ENCODE measurements around the gene SEC14L6.
"Not testable (repeated sequence)": the region's sequence is repeated elsewhere in the genome, so short reads cannot be mapped to it uniquely, and the experiment has no call there.

The SEC14L6 gene

DNA sequence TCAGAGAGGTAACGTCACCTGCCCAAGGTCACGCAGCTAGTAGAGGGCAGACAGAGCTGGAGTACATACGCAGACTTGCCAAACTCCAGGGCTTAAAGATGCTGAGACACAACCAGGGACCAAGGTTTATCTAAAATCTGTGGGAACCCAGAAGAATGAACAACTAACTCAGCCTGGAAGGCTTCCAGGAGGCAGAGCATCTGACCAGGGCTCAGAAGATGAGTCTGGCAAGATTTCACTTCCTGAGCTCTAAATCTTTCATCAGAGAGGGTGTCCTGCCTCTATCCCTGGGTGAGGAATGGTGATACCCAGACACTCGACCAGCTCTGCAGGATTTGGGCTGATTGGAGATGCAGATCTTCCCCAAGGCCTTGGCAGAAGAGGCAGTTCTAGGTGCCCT, 18.8 kb upstream of the SEC14L6 start:
- DNase-seq, result no peak

DNA sequence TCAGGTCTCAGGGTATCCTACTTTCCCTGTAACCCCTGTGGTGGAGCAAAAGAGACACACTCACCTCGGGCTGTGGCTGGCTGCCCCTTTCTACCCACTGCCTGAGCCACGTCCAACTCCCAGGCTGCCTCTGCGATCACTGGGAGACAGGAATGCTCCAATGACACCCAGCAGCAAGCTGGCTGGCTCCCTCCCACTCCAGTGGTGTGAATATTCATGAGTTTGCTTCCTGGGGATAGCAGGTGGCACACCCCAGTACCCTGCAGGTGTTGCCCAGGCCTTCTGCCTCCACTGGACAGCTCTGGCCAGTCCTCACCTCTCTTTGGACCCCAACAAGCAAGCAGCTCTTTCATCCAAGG, 18.2 kb upstream of the SEC14L6 start:
- no peak for DNase-seq

DNA sequence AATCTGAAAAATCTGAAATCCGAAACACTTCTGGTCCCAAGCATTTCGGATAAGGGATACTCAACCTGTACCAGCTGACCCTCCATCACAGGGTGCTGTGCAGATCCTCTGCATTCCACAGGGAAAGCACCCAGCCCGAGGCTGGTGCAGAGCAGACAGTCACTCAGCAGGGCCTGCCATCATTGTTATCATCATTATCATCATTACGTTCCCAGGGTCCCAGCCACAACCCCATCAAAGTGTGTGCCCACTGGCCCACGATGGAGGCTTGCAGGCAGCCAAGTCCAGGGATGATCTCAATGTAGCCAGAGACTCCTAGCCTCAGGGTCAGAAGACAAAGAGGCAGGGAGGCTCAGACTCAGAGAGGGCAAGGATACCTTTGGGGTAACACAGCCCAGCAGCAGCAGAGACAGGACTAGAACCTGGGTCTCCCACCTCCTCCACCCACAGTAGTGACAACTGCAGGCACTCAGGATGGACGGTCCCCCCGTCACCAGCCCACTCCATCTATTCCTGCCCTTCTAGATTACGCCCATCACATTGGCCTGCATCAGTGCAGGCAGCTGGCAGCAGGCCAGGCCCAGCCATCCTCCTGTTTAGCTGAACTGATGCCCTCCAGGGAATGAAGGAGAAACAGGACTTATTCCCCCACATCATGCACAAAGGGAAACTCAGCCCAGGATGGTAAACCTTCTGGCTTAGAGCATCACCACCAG, 17.7 kb upstream of the SEC14L6 start:
- no peak for DNase-seq

DNA sequence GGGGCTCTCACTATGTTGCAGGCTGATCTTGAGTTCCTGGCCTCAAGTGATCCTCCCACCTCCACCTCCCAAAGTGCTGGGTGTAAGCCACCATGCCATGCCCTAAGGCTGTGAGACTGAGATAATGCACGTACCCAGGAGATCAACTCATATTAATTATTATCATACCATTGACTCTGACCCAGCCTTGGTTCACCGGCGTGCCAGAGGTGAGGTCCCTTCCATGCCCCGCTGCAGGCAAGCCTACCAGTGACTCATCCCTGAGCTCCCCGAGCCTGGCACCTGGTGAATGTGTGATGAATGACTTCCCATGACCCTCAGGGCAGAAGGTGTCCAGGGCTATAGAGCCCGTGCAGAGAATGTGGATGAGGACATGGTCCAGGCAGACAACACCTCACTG, 15.8 kb upstream of the SEC14L6 start:
- no peak for DNase-seq

DNA sequence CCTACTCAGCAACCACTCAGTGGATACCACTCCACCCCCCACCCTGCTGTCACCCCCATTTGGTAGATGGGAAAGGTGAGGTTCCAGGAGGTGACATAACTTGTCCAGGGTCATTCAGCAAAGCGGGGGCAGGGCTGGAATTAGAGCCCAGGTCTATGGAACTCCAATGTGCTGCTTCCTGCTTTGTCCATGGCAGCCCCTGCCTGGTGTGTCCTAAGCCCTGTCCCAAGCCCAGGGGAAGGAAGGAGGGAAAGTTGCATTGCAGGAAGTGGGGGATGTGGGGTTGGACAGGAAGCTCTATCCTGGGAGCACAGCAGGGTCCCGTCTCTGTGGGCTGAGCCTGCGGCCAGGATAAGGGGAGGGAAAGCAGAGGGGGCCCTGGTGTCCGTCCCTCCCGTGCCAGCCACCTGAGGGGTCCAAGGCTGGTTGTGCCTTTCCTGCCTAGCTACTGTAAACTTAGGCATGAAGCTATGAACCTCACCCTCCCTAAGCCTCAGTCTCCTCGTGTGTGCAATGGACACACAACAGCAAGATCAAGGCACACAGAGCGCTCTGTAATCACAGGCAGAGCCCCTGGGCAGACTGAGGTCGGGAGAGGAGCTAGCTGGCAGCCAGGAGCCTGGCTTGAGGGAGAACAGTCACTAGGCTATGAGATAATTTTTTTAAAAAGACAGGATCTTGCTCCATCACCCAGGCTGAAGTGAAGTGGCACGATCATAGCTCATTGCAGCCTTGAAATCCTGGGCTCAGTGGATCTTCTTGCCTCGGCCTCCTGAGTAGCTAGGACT, 15.1 kb upstream of the SEC14L6 start:
- no peak for DNase-seq

DNA sequence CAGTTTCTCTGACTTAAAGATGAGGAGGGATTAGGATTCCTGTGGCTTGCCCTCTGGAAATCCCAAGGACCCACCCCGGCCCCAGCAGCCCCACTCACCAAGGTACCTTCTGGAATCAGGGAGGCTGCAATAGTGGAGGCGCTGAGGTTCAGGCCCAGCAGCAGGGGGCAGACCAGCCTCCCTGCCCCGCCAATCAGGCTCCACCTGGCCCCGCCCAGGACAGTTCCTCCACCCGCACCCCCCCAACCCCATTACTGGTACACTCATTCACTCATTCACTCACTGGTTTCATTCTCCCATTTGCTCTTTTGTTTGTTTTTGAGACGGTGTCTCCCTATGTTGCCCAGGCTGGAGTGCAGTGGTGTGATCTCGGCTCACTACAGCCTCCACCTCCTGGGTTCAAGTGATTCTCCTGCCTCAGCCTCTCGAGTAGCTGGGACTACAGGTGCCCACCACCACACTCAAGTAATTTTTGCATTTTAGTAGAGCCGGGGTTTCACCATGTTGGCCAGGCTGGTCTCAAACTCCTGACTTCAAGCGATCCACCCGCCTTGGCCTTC, 14.2 kb upstream of the SEC14L6 start:
- not testable (repeated sequence) for DNase-seq

DNA sequence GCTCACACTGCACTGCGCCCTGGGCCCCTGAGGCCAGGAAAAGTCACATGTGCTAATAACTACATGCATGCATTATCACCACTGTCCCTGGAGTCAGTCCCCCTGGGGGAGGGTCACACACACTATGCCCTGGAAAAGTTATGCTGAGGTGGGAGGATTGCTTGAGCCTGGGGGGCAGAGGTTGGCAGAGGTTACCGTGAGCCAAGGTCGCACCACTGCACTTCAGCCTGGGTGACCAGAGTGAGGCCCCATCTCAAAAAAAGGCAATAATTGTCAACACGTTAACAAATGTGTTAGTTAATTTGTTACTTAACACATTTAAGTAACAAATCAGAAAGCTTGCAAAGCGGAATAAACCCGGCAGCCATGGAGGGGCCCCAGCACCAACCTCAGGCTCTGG, 13.3 kb upstream of the SEC14L6 start:
- no peak for DNase-seq

DNA sequence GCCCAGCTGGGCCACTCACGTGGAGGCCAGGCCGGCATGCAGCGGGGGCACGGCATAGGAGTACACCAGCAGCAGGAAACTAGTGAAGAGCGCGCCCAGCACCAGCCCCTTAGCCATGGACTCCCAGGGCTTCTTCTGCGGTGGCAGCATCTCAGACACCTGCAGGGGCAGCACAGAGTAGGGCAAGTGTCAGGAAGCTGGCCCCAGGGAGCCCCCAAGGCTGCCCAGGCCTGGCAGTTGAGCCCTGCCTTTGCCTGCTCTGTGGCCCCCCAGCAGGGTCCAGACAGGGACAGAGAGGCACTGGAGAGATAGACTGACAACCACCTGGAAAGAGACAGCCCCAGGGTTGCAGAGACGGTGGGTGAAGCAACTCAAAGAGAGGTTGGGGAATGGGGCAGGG, 10.7 kb upstream of the SEC14L6 start:
- DNase-seq, result no peak

DNA sequence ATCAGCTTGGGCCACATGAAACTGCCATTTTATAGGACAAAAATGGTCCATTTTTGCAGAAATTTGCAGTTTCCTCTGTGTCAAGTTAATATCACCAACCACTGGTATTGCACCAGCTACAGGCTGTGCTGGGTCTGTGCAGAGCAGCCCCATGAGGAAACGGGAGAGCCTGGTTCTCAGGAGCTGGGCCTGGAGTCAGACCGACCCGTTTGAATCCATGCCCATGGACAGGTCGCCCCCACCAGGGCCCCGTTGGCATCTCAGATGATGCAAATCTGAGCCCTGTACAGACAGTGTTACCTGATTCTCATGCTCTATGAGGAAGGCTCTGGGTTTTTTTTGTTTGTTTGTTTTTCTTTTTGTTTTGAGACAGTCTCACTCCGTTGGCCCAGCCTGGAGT, 9.8 kb upstream of the SEC14L6 start:
- DNase-seq, result no peak

DNA sequence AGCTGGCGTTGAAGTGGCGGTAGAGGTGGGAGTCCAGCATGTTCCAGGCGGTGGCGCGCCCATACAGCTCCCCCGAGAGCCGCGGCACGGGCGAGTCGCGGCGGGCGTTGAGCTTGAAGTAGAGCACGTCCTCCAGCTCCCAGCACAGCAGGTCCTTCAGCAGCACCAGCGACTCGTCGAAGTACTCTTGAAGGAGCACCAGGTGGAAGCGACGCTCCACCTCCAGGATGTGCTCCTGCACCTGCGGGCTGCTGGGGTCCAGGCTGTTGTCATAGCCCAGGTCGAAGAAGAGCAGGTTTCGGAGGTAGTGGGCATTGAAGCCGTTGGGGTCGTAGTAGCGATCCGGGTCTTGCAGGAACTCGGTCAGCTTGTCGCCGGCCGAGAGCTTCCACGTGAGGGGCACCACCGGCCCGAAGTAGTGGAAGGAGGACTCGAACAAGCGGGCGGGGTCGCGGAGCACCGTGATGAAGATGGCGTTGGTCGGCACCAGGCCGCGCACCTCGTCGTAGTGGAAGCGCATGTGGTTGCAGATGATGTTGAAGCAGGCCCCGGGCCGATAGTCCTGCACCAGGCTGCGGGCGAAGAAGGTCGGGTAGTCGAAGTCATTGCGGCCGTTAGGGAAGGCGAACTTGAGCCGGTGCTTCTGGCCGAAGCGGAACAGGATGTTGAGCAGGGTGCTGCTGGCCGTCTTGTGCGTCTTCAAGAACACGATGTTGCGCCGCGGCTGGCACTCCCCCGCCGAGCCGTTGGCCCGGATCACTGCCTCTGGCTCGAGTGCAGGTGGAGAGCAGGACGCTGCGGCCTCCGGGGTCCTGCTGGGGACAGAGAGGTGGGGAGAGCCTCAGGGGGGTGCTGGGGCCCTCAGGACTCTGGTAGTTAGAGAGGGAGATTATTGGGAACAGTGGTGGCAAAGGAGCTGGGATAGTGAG, 9.0 kb upstream of the SEC14L6 start:
- DNase-seq, result no peak

DNA sequence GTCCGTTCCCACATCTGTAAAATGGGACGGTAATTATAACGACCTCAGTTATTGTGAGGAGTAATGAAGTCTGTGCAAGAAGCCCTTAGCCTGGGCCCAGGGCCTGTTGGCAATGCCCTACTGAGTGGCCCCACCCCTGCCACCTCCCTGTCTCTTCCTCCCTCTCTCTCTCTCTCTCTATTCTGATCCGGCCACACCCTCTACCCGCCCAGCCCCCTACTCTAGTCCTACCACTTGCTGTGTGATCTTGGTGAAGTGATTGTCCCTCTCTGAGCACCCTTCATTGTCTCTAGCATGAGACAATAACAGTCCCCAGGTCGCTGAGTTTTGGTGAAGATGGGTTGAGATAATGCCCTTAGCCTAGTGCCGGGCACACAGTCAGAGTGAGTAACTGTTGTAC, 7.4 kb upstream of the SEC14L6 start:
- no peak for DNase-seq

DNA sequence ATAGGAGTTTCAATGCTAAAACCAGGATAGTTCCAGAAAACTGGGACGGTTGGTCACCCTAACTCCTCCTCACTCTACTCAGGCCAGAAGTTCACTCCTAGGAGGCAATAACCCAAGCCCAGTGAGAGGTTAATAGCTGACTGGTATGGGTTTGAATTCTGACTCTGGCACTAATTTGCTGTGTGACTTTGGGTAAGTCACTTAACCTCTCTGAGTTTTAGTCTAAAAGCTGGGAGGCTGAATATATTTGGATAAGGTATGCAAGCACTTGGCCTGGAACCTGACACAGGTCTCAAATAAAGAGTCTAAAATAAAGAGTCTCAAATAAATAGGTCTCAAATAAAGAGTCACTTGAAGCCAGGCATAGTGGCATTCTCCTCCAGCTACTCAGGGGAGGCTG, 6.2 kb upstream of the SEC14L6 start:
- no peak for DNase-seq

DNA sequence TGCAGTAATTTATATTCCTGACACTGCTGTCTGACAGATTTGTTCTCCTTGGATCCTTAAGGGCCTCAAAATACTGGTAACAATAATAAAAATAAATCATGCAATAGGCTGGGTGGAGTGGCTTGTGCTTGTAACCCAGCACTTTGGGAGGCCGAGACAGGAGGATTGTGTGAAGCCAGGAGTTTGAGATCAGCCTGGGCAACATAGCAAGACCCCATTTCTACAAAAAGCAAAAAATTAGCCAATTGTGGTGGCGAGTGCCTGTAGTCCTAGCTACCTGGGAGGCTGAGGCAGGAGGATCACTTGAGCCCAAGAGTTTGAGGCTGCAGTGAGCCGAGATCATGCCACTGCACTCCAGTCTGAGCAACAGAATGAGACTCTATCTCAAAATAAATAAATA, 5.3 kb upstream of the SEC14L6 start:
- not testable (repeated sequence) for DNase-seq

DNA sequence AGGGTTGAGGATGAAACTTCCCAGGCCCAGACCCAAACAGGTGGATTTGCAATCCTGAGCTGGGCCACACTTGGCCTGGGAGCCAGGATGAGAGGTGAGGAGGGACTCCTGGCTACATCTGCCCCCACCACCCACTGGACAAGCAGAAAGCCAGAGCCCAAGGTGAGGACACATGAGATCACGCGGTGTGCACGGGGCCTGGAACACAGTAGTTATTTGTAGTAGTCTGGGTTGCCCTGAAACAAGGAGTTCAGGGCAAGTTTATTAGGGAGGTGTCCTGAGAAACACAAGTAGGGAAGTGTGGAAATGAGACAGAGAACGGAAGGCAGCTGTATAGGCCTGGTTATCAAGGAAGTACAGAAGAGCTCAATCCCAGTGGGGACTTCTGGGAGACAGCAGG, 647 bp upstream of the SEC14L6 start:
- no peak for DNase-seq

DNA sequence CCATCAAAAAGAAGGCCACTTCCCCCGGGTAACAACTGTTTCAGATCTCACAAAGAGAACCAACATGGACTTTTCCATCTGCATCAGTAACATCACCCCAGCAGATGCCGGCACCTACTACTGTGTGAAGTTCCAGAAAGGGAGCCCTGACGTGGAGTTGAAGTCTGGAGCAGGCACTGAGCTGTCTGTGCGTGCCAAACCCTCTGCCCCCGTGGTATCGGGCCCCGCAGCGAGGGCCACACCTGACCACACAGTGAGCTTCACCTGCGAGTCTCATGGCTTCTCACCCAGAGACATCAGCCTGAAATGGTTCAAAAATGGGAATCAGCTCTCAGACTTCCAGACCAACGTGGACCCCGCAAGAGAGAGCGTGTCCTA, 3.7 kb downstream of the SEC14L6 start:
- DNase-seq, result no peak

DNA sequence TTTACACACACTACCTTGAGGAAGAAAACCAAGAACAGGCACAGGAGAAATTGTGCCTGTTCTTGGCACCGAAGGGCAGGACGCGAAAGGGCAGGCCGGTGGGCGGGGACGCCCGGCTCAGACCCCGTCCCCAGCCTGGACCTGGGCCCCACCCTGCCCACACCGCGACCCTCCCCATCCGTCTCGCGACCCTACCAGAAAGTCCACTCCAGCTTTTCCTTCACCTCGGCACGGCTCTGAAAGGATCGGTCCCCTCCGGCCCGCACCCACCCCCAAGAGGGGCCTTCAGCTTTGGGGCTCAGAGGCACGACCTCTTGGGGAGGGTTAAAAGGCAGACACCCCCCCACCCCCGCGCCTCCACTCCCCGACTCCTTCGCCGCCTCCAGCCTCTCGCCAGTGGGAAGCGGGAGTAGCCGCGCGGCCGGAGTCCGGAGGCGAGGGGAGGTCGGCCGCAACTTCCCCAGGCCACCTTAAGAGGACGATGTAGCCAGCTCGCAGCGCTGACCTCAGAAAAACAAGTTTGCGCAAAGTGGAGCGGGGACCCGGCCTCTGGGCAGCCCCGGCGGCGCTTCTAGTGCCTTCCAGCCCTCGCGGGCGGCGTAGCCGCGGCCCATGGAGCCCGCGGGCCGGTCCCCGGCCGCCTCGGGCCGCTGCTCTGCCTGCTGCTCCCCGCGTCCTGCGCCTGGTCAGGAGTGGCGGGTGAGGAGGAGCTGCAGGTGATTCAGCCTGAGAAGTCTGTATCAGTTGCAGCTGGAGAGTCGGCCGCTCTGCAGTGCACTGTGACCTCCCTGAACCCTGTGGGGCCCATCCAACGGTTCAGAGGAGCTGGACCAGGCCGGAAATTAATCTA, 4.4 kb downstream of the SEC14L6 start:
- DNase-seq, result no peak

DNA sequence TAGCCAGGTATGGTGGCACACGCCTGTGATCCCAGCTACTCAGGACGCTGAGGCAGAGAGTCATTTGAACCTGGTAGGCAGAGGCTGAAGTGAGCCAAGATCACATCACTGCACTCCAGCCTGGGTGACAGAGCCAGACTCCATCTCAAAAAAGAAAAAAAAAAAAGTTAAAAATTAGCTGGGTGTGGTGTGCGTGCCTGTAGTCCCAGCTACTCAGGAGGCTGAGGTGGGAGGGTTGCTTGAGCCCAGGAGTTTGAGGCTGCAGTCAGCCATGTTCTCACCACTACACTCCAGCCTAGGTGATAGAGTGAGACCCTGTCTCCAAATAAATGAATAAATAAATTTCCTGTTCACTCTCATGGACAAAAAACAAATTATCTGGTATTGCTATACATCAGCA, 5.0 kb downstream of the SEC14L6 start:
- DNase-seq, result not testable (repeated sequence)

DNA sequence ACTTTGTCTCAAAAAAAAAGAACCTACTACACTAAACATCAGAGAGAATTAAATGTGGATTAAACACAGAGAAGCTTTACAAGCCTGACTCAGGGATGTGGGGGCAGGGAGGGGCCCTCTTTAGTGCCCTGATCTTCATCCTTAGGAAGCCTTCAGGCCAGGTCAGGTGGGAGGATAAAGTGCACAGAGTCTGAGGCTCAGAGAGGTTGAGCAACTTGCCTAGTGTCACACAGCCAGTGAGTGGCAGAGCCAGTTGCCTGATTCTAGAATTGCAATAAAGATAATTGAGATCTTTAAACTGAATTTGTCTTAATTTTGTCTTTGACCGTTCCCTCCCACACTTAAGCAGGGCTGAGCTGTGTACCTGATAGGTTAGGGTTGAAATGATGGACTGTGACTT, 7.2 kb downstream of the SEC14L6 start:
- DNase-seq, result no peak

DNA sequence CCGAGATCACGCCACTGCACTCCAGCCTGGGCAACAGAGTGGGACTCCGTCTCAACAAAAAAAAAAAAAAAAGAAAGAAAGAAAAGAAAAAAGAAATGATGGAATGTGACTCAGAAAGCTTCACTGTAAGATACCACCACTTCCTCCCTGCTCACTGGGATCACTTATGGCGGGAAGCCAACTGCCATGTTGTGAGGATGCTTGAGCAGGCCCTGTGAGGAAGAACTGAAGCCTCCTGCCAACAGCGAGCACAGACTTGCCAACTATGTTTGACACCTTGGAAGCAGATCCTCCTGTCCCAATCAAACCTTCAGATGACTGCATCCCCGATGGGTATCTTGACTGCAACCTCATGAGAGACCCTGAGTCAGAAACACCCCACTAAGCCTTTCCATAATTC, 8.3 kb downstream of the SEC14L6 start:
- DNase-seq, result no peak

DNA sequence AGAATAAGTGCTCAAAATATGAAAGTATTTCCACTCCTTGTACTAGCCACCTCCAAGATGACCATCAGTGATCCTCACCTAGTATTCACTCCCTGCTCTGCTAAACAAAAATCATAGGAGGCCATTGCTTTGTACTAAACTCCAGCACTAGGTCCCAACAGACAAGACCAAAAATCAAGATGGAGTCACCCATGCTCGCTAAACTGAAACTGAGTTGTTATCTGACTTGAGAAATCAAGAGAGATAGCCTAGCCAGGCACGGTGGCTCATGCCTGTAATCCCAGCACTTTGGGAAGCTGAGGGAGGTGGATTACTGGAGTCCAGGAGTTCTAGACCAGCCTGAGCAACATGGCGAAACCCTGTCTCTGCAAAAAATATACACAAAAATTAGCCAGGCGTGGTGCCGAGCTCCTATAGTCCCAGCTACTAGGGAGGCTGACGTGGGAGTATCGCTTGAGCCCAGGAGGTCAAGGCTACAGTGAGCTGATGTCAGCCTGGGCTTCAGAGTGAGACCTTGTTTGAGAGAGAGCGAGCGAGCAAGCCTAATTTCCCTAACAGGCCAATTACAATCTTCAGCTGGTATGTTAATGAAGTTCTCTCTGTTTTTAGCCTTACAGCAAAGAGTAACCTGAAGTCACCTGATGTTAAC, 9.3 kb downstream of the SEC14L6 start:
- no peak for DNase-seq

DNA sequence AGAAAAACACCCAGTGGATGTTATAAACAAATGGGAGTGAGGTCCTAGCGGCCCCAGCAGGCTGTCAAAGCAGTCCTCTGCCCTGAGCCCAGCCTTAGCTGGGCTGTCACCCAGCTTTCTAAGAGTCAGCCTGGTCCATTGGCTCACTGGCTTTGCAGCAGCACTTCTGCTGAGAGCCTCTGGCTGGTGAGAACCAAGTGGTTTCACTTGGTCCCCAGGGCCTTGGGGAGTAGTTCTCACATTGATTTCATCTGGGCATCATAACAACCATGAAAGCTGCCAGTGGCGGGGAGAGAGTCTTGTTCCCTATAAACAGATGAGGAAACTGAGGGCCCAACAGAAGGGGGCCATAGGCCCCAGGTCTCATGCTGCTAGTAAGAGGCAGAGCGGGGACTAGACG, 11.4 kb downstream of the SEC14L6 start:
- DNase-seq, result no peak

Measured in NCI-H345 (cell line).